Bone marrow (tissue), 2 donors: ENCODE measurements around the gene FZD7.

Source experiments
- DNase-seq, 2 donors: peaks; one replicate each; lab custom pipeline; 2025; lab: John Stamatoyannopoulos, UW

Gene FZD7

DNA sequence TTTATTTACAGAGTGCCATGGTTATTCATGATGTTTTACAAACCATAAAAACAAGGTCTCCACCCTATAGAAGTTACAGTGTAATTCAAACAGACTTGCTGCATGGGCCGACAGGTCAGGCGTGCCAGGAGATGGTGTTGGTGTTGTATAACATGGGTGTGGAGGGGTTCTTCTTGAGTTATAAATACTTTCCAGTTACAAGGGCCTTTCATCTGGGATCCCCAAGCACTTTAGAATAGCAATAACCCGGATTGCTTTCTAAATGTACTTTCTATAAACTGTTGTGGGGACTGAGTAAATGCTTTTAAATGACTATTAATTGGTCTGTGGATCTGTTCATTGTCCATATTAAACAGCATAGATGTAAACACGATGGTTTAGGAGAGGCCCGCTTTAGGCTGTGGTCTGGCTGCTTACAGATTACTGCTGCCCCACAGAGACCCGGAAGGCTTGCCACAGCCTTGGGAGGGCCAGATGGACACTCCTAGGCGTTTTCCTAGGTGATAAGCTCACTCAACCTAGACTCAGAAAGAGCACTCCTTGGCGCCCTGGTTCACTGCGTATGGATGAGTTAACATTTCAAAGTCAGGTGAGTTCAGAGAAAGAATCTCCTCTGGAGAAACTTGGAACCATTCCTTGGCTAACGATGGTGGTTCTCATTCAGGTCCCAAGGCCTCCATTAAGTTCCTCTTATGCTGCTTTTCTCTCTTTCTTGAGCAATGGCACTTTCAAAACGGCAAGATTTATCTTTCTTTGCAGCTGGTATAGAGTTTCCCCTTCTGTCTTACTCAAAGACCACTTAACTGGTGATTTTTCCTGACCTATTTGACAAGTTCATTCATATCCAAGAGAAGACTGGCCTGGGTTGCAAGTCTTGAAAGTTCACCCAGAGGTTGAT lies 35.8 kb downstream of the FZD7 start:
- no peak for DNase-seq

DNA sequence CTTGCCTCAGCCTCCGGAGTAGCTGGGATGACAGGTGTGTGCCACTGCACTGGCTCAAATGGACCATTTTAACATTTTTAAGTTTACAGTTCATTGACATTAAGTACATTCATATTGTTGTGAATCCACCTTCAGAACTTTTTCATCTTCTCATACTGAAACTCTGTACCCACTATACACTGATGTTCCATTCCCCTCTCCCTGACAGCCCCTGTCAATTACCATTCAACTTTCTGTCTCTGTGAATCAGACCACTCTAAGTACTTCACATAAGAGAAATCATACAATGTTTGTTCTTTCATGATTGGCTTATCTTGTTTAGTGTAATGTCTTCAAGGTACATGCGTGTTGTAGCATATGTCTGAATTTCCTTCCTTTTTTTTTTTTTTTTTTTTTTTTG lies 37.5 kb downstream of the FZD7 start:
- no peak for DNase-seq

DNA sequence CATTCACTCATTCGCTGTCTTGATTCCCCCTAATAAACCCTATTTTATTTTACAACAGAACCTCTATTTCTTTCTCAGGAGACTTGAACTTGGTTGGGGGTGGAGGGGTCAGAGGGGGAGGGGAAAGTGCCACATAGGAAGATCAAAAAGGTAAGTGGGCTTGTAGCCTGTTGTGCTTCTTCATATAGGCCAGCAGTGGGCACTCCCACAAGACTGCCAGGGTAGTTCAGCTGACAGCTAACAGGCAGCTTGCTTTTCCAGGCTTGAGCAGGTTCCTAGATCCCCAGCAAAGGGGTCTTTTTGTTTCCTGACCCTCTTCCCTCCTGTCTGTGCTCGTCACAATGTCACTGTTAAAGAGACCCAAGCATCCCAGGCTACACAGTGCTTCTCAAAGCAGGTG lies 38.6 kb downstream of the FZD7 start:
- no peak for DNase-seq

GRCh38 chr2:202072737-202073401 lies 39.2 kb downstream of the FZD7 start, which contains the start of gene KIAA2012:
Gene KIAA2012 (plus strand): TSS chr2:202073255. CDS start chr2:202073628, 373 bp downstream.
- DNase-seq = no peak

GRCh38 chr2:202074324-202074723 lies 40.7 kb downstream of the FZD7 start:
- DNase-seq = no peak

DNA sequence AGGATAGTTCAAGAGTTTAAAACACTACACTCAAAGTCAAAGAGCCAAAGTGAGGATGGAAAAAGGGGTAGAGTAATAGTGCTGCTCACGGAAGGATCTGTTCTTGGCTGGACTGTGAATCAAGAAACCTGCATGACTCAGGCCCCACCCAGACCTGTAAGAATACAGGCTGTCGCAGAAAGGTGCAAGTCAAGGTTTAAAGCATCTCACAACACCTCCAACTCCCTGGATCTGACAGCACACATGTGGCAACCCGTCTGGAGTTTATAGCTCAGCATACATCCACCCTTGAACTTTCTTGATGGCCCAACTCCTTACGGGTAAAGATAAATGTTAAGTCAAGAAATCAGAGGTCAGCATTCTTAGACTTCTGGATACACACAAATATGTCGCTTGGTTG lies 45.7 kb downstream of the FZD7 start:
- DNase-seq = no peak

GRCh38 chr2:202084265-202084664 lies 50.6 kb downstream of the FZD7 start:
- DNase-seq = no peak
